Measurements from ENCODE around the gene DCUN1D1.
A peak's percentile ranks its signal among the peaks of the same experiment; 100 is the strongest.

DCUN1D1 gene

DNA sequence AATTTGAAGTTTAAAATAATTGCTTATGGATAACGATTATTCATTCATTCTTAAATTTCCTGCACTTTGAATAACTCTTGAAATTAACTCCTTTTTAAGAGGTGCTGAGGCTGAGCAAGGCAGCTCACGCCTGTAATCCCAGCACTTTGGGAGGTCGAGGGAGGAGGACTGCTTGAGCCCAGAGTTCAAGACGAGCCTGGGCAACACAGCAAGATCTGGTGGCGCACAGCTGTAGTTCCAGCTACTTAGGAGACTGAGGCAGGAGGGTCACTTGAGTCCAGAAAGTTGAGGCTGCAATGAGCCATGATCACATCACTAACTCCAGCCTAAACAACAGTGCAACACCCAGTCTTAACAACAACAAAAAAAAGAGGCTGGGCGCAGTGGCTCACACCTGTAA lies 8.0 kb downstream of the DCUN1D1 start:
- no peak for DNase-seq (ENCODE audit: low read depth in 2 of 2)

DNA sequence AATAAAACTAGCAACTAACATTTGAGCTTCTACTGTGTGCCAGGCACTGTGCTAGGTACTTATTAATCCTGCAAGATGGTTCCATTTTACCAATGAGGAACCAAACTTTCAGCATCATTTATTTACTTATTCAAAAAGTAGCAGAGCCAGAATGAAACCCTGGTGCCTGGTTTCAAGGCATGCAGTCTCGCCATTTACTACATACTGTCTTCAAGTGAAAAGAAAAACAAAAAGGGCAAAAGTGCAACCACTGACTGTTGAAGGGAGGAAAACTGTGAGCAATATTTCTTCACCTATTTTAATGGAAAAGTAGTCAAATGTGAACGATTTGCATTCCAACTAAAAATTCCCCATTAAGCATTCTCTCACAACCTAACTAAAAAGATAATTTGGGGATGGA lies 8.7 kb downstream of the DCUN1D1 start:
- DNase-seq (ENCODE audit: low read depth in 2 of 2): no peak

DNA sequence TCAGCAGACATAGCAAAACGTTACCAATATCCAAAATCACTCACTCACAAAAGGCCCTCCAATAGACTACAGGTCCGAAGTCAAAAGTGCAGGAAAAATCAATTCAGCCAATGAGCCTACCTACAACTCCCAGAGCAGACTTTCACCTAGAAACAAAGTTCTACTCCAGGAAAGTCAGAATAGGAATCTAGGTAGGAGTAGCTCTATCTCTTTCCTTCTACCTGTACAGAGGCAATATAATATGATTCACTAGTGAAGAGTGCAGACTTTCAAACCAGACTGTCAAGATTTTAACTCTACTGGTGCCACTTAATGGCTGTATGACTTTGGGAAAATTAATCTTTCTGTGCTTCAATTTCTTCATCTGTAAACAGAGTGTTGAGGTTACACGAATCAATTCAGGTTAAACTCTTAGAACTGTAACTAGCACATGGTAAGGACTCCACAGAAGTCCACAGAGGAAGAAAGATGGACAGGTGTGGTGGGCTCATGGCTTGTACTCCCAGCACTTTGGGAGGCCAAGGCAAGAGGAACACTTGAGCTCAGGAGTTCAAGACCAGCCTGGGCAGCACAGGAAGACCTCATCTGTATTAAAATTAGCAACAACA lies 9.4 kb downstream of the DCUN1D1 start:
- DNase-seq (ENCODE audit: low read depth in 2 of 2): no peak

DNA sequence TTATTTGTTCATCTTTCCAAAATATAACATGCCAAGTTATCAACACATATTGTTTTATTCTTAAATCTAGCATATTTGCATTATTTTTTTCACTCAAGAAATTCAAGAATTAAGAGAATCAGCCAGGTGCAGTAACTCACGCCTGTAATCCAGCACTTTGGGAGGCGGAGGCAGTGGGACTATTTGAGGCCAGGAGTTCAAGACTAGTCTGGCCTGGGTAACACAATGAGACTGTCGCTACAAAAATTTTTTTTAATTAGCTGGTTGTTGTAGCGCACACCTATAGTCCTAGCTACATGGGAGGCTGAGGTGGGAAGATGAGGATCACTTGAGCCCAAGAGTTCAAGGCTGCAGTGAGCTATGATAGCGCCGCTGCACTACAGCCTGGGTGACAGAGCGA lies 10.5 kb downstream of the DCUN1D1 start:
- no peak for DNase-seq (ENCODE audit: low read depth in 2 of 2)

GRCh38 chr3:182969277-182969676 lies 11.1 kb downstream of the DCUN1D1 start:
- peak; percentile 18 to 30 for DNase-seq (ENCODE audit: low read depth in 2 of 2)

GRCh38 chr3:182967218-182968204 lies 12.8 kb downstream of the DCUN1D1 start:
- no peak for DNase-seq (ENCODE audit: low read depth in 2 of 2)

- DNase-seq (ENCODE audit: low read depth in 2 of 2): no peak
These were observed 14.4 kb downstream of the DCUN1D1 start for GRCh38 chr3:182965861-182966366.

GRCh38 chr3:182964179-182964578 lies 16.2 kb downstream of the DCUN1D1 start:
- no peak for DNase-seq (ENCODE audit: low read depth in 2 of 2)

DNA sequence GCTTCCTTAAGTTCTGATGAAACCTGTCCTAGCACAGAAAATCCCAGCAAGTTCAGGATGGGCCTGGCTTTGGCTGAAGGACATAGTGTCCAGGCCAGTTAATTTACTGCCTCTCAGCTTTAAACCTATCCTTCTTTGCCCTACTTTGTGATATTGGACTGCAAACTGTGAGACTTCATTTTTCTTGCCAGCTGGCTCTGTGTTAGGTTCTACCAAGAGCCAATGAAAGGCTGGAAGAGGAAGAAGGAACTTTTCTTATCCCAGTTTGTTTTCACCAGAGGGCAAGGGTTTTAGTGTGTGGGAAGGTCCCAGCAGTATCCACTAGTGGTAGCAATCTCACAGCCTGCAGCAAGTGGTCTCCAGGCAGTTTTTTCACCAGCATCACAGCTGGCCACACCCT lies 18.2 kb downstream of the DCUN1D1 start:
- DNase-seq (ENCODE audit: low read depth in 2 of 2): no peak

- DNase-seq (ENCODE audit: low read depth in 2 of 2): no peak
These were observed 20.6 kb downstream of the DCUN1D1 start for GRCh38 chr3:182959474-182960350.

- no peak for DNase-seq (ENCODE audit: low read depth in 2 of 2)
These were observed 22.6 kb downstream of the DCUN1D1 start for GRCh38 chr3:182957676-182958266.

GRCh38 chr3:182957226-182957625 lies 23.1 kb downstream of the DCUN1D1 start:
- no peak for DNase-seq (ENCODE audit: low read depth in 2 of 2)

GRCh38 chr3:182954553-182955235 lies 25.6 kb downstream of the DCUN1D1 start:
- DNase-seq (ENCODE audit: low read depth in 2 of 2): no peak

- no peak for DNase-seq (ENCODE audit: low read depth in 2 of 2)
These were observed 30.6 kb downstream of the DCUN1D1 start for GRCh38 chr3:182949688-182950087.

DNA sequence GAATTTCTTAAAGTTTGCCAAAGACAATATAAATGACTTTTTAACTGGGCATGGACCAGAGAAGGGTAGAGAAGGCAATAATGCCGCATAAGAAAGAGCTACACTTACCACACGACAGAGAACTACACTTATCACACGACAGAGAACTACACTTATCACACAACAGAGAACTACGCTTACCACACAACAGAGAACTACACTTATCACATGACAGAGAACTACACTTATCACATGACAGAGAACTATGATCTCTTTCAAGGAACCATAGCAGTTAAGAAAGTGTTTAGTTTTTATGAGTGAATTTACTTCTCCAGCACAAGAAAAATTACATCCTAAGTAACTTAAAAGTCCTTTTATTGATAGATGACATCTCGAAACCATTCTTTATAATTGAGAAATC lies 32.0 kb downstream of the DCUN1D1 start:
- DNase-seq (ENCODE audit: low read depth in 2 of 2): no peak

DNA sequence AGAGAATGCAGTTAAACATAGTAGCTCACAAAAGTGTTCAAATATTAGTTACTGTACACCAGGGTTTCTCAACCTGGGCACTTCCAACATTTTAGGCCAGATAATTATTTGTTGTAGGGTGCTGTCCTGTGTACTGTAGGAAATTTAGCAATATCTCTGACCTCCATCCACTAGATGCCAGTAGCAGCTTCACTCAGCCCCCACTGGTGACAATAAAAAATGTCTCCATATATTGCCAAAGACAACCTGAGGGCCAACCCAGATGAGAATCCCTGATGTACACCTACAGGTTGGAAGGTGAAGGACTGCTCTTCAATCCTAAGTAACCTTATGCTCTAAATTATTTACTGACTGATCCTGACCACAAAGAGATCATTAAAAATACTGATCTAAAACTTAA lies 32.5 kb downstream of the DCUN1D1 start:
- DNase-seq (ENCODE audit: low read depth in 2 of 2): no peak

- DNase-seq (ENCODE audit: low read depth in 2 of 2): no peak
These were observed 38.6 kb downstream of the DCUN1D1 start for GRCh38 chr3:182941719-182942118.

GRCh38 chr3:182940266-182940808 lies 40.0 kb downstream of the DCUN1D1 start:
- DNase-seq (ENCODE audit: low read depth in 2 of 2): no peak

- DNase-seq (ENCODE audit: low read depth in 2 of 2): no peak
These were observed 42.9 kb downstream of the DCUN1D1 start for GRCh38 chr3:182937293-182938051.

DNA sequence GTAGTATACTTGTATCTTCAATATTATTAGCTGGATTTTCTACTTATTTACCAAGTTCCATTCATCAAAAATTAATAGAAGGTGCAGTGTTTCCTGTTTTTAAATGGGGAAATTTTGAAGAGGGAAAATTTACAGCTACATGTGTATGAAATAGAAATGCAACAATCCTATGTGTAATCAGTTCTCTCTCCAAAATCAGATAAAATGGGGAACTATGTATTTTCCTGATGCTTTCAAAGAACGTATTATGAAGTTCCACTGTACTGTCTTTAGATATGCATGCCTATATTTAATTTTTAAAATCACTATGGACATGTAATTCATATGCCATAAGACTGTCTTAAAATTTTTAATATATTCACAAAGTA lies 43.4 kb downstream of the DCUN1D1 start:
- DNase-seq (ENCODE audit: low read depth in 2 of 2): no peak
